Cardiac atrium fibroblast (primary cell): ENCODE results near the gene SCRN3. TPM values are rescaled to one million over a fixed set of nuclear protein-coding genes. Genes with fewer than 3 reads are reported as not detected.

ENCODE experiments used
- total RNA-seq: library from RNA; depleted of rRNA; stranded (reverse); fragments of >200 nt; gene quantifications from 2 replicates; pipeline ENCODE4 v1.2.3, GENCODE V29; 2015

The SCRN3 gene
- total RNA-seq = 25.1 and 29.5 TPM in 2 replicates

GRCh38 chr2:174395284-174395968 lies at the start of gene SCRN3:
Gene SCRN3 (plus strand): TSS chr2:174395730. CDS start chr2:174398284, 2,554 bp downstream.

Other genes starting within 250 kb of the SCRN3 start
- gene OLA1, start 147.2 kb upstream of the SCRN3 start, total RNA-seq = 66.9 and 108 TPM in 2 replicates
- gene SP9, start 60.8 kb upstream of the SCRN3 start, total RNA-seq = not detected in 2 replicates
- gene GPR155, start 91.3 kb downstream of the SCRN3 start, total RNA-seq = 2.5 and 6.0 TPM in 2 replicates
- 6.3 and 7.0 TPM in 2 replicates for gene WIPF1, start 202.1 kb downstream of the SCRN3 start, total RNA-seq